Neural cell (in vitro differentiated cells): ENCODE data around the gene CTDSP2. TPM values are rescaled to one million over a fixed set of nuclear protein-coding genes. Genes with fewer than 3 reads are reported as not detected.

Experiments used
- H2AFZ ChIP-seq: fragments of 200-600, 300-800 bp; sonication (generic), shearing (Covaris generic); 2 replicates; pipeline ENCODE4 v1.6.0; 2014; ENCODE audit warnings: low read depth, mild to moderate bottlenecking, antibody characterized with exemption, low read length, moderate library complexity
- H3F3A ChIP-seq: fragments of 200-600 bp; shearing (Covaris generic); 2 replicates; pipeline ENCODE4 v1.6.1; 2016; ENCODE audit warnings: mild to moderate bottlenecking, moderate library complexity, mixed read lengths, antibody characterized with exemption, low read length; ENCODE audit not compliant: insufficient read depth, poor library complexity, severe bottlenecking
- H3K27ac ChIP-seq: fragments of 200-600, 300-800 bp; sonication (generic), shearing (Covaris generic); 2 replicates; pipeline ENCODE4 v1.5.1; 2014; ENCODE audit warnings: mild to moderate bottlenecking, low read length, moderate library complexity
- H3K27me3 ChIP-seq: fragments of 300-800, 200-600 bp; sonication (generic), shearing (Covaris generic); 2 replicates; pipeline ENCODE4 v1.6.0; 2014; ENCODE audit warnings: mild to moderate bottlenecking, low read depth, low read length, moderate library complexity; ENCODE audit not compliant: insufficient read depth
- H3K36me3 ChIP-seq: fragments of 300-800, 200-600 bp; sonication (generic), shearing (Covaris generic); 2 replicates; pipeline ENCODE4 v1.5.1; 2014; ENCODE audit warnings: mild to moderate bottlenecking, antibody characterized with exemption, low read length, moderate library complexity; ENCODE audit not compliant: insufficient read depth
- H3K4me2 ChIP-seq: fragments of 300-800, 200-600 bp; sonication (generic), shearing (Covaris generic); 2 replicates; pipeline ENCODE4 v1.6.0; 2014; ENCODE audit warnings: mild to moderate bottlenecking, low read length
- H3K4me3 ChIP-seq: fragments of 300-800, 200-600 bp; sonication (generic), shearing (Covaris generic); 2 replicates; pipeline ENCODE4 v1.5.1; 2014; ENCODE audit warnings: mild to moderate bottlenecking, low read length, moderate library complexity
- H3K79me2 ChIP-seq: fragments of 200-600 bp; shearing (Covaris generic); replicated peaks from 2 replicates; pipeline ENCODE4 v1.6.0; 2014; ENCODE audit warnings: mild to moderate bottlenecking, low read length, moderate library complexity; ENCODE audit not compliant: insufficient read depth
- H3K9ac ChIP-seq: fragments of 300-800, 200-600 bp; sonication (generic), shearing (Covaris generic); 2 replicates; pipeline ENCODE4 v1.6.1; 2016; ENCODE audit warnings: mild to moderate bottlenecking, low read length, mixed read lengths
- H3K9me2 ChIP-seq: fragments of 200-600 bp; shearing (Covaris generic); 2 replicates; pipeline ENCODE4 v1.6.1; 2016; ENCODE audit warnings: mild to moderate bottlenecking, low read length, mixed read lengths; ENCODE audit not compliant: insufficient read depth
- H3K9me3 ChIP-seq: fragments of 200-600, 300-800 bp; sonication (generic), shearing (Covaris generic); 2 replicates; pipeline ENCODE4 v1.6.1; 2016; ENCODE audit warnings: mild to moderate bottlenecking, mixed run types, low read length, moderate library complexity, mixed read lengths
- H4K20me1 ChIP-seq: fragments of 200-600 bp; shearing (Covaris generic); 2 replicates; pipeline ENCODE4 v1.6.1; 2016; ENCODE audit warnings: mild to moderate bottlenecking, mixed run types; ENCODE audit not compliant: insufficient read depth
- CTCF ChIP-seq: fragments of 450-650 bp; IDR thresholded peaks from 2 replicates; pipeline ENCODE4 v1.5.1; 2014; ENCODE audit warnings: antibody characterized with exemption, mild to moderate bottlenecking, moderate library complexity; ENCODE audit not compliant: poor library complexity, severe bottlenecking
- EP300 ChIP-seq: fragments of 450-650 bp; conservative IDR thresholded peaks from 2 replicates; pipeline ENCODE4 v1.6.1; 2014; ENCODE audit warnings: antibody characterized with exemption, mild to moderate bottlenecking, moderate library complexity; ENCODE audit not compliant: poor library complexity, severe bottlenecking
- EZH2 ChIP-seq: fragments of 200-600, 300-800 bp; shearing (Covaris generic), sonication (generic); IDR thresholded peaks from 2 replicates; pipeline ENCODE4 v1.6.1; 2014; ENCODE audit warnings: antibody characterized with exemption, low read length, borderline replicate concordance, mild to moderate bottlenecking; ENCODE audit not compliant: insufficient read depth, poor library complexity, severe bottlenecking
- MXI1 ChIP-seq: fragments of 450-650 bp; conservative IDR thresholded peaks from 2 replicates; pipeline ENCODE4 v1.6.1; 2014; ENCODE audit warnings: antibody characterized with exemption, mild to moderate bottlenecking; ENCODE audit not compliant: poor library complexity, severe bottlenecking
- POLR2AphosphoS5 ChIP-seq: IDR thresholded peaks from 2 replicates; pipeline ENCODE4 v1.6.1; 2012
- RAD21 ChIP-seq: fragments of 450-650 bp; conservative IDR thresholded peaks from 2 replicates; pipeline ENCODE4 v1.6.1; 2014; ENCODE audit warnings: antibody characterized with exemption, mild to moderate bottlenecking, moderate library complexity
- SMC3 ChIP-seq: fragments of 450-650 bp; conservative IDR thresholded peaks from 2 replicates; pipeline ENCODE4 v1.6.1; 2014; ENCODE audit warnings: antibody characterized with exemption, mild to moderate bottlenecking, moderate library complexity; ENCODE audit not compliant: poor library complexity
- TAF1 ChIP-seq: IDR thresholded peaks from 2 replicates; pipeline ENCODE4 v1.6.1; 2012; ENCODE audit warnings: low read depth
- polyA plus RNA-seq: library from polyadenylated mRNA; depleted of rRNA; stranded (reverse); fragments of >200 nt; gene quantifications from 2 replicates; pipeline ENCODE4 v1.2.3, GENCODE V29; 2014
- TF ChIP-seq, protein P1 (sequence below): IDR thresholded peaks from 2 replicates; pipeline ENCODE4 v1.6.1; 2012; ENCODE audit warnings: borderline replicate concordance

Gene CTDSP2
- polyA plus RNA-seq, 1 donor from 2014 or later = 23.6 TPM

DNA sequence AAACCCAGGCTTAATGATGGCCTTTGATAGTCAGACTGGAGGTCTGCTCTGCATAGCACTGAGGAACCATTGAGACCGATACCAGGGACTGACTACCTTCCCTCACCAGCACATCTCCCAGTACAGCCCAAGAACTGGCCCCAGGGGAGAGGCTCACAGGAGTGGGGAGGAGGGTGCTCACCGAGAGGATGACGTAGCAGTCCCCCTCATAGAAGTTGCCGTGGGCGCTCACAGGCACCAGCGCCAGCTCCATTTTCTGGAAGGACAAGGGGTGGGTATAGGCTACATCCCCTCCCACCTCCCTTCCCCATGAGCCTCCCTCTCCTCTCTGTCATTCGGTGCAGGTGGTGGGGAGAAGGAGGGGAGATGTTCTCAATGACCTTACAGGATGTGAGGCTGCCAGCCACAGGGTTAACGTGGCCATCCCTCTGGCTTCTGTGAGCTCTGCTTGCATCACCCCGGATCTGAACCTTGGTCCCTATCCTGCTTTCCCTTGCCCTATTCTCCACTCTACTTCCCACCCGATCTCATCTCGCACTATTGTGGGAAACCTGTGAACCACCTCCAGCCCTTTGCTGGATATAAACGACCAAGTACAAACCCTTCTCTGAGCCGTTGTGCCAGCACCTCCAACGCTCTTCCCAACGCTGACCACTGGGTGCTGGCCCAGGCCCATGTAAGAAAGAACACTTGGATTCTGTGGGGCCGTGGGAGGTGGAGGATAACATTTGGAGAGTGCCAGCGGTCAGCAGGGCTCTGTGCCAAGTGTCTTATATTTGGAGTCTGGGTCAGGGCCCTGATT, 32.4 kb downstream of the CTDSP2 start:
- Histone ChIP-seq H3K27me3 (no peaks in the 10 kb centered on the region), H3K36me3 (no peaks in the 10 kb centered on the region), H3K9me3 (no peaks in the 10 kb centered on the region), H3K9me2 (no peaks in the 10 kb centered on the region), H3K4me3 (no peak overlapping the region), H2AFZ (no peak overlapping the region), H3K27ac (no peak overlapping the region), H3K79me2 (no peaks in the 10 kb centered on the region), H3K4me2 (no peak overlapping the region), H3F3A (no peaks in the 10 kb centered on the region), H4K20me1 (no peaks in the 10 kb centered on the region), H3K9ac (no peak overlapping the region)
- no peak for TF ChIP-seq SMC3
- TF ChIP-seq, protein P1, sequence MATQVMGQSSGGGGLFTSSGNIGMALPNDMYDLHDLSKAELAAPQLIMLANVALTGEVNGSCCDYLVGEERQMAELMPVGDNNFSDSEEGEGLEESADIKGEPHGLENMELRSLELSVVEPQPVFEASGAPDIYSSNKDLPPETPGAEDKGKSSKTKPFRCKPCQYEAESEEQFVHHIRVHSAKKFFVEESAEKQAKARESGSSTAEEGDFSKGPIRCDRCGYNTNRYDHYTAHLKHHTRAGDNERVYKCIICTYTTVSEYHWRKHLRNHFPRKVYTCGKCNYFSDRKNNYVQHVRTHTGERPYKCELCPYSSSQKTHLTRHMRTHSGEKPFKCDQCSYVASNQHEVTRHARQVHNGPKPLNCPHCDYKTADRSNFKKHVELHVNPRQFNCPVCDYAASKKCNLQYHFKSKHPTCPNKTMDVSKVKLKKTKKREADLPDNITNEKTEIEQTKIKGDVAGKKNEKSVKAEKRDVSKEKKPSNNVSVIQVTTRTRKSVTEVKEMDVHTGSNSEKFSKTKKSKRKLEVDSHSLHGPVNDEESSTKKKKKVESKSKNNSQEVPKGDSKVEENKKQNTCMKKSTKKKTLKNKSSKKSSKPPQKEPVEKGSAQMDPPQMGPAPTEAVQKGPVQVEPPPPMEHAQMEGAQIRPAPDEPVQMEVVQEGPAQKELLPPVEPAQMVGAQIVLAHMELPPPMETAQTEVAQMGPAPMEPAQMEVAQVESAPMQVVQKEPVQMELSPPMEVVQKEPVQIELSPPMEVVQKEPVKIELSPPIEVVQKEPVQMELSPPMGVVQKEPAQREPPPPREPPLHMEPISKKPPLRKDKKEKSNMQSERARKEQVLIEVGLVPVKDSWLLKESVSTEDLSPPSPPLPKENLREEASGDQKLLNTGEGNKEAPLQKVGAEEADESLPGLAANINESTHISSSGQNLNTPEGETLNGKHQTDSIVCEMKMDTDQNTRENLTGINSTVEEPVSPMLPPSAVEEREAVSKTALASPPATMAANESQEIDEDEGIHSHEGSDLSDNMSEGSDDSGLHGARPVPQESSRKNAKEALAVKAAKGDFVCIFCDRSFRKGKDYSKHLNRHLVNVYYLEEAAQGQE = no peak

- H3F3A ChIP-seq = no peaks in the 10 kb centered on the region
- no peak overlapping the region for H3K4me3 ChIP-seq
- H3K27me3 ChIP-seq = no peaks in the 10 kb centered on the region
- no peaks in the 10 kb centered on the region for H3K9me2 ChIP-seq
- TF ChIP-seq RAD21 (no peak), POLR2AphosphoS5 (no peak), EZH2 (no peak), EP300 (no peak), CTCF (no peak), SMC3 (no peak), MXI1 (no peak), TAF1 (no peak)
- TF ChIP-seq, protein P1 = no peak
- H3K79me2 ChIP-seq = no peaks in the 10 kb centered on the region
- no peak overlapping the region for H3K9ac ChIP-seq
- no peak overlapping the region for H3K4me2 ChIP-seq
- no peaks in the 10 kb centered on the region for H3K36me3 ChIP-seq
- H2AFZ ChIP-seq = no peak overlapping the region
- no peak overlapping the region for H3K27ac ChIP-seq
- H4K20me1 ChIP-seq = no peaks in the 10 kb centered on the region
- no peaks in the 10 kb centered on the region for H3K9me3 ChIP-seq
Observed at GRCh38 chr12:57813111-57813970, 33.2 kb downstream of the CTDSP2 start.
